Prostate gland (tissue), 2 donors: ENCODE measurements around the gene CFD.

Source experiments
- POLR2A ChIP-seq: fragments of 450-650 bp; IDR thresholded peaks from one replicate; pipeline ENCODE4 v1.6.1; 2016; ENCODE audit warnings: antibody characterized with exemption, mild to moderate bottlenecking
- TF ChIP-seq, protein P1 (sequence below), 4 experiments: fragments of 200-600 bp in 2 of 4; fragments of 450-650 bp in 2 of 4; sonication (generic) in 2 of 4; IDR thresholded peaks; 1 replicate in 3 of 4; 2 replicates in 1 of 4; pipeline ENCODE4 v1.5.1; 2016 to 2019; ENCODE audit warnings: antibody characterized with exemption in 4 of 4, mild to moderate bottlenecking in 2 of 4, moderate library complexity in 2 of 4

DNA sequence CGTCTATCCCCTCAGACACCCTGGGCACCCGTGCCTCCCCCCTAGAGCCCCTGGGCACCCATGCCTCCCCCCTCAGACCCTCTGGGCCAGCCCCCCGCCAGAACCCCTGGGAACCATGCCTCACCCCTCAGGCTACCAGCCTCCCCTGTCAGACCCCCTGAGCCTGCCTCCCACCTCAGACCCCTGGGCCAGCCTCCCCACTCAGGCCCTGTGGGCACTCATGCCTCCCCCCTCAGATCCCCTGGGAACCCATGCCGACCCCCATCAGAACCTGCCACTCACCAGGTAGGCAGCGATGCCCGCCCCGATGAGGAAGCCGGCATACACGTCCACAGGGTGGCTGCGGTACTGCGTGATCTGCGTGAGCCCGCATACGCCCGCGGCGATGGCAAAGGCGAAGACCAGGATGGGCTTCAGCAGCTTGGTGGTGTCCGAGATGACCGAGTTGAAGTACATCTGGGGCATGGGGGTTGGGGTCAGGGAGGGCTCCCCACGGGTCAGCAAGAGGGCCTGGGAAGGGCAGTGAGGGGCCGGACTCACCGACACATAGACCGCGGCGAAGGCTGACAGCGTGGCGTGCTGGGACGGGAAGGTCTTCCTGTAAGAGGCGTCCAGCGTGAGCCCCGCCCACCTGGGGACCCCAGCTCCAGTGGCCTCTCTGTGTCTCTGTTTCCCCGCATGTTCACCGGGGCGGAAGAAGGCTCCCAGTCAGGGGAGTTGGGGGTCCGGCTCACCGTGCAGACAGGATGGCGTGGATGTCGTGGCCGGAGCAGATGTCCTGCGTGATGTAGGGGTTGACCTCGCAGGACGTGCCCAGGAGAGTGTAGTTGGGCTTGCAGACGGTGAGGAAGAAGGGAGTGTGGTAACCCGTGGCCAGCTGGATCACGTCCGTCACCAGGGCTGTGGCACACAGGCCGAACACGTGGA, 45.0 kb upstream of the CFD start:
- TF ChIP-seq, protein P1, sequence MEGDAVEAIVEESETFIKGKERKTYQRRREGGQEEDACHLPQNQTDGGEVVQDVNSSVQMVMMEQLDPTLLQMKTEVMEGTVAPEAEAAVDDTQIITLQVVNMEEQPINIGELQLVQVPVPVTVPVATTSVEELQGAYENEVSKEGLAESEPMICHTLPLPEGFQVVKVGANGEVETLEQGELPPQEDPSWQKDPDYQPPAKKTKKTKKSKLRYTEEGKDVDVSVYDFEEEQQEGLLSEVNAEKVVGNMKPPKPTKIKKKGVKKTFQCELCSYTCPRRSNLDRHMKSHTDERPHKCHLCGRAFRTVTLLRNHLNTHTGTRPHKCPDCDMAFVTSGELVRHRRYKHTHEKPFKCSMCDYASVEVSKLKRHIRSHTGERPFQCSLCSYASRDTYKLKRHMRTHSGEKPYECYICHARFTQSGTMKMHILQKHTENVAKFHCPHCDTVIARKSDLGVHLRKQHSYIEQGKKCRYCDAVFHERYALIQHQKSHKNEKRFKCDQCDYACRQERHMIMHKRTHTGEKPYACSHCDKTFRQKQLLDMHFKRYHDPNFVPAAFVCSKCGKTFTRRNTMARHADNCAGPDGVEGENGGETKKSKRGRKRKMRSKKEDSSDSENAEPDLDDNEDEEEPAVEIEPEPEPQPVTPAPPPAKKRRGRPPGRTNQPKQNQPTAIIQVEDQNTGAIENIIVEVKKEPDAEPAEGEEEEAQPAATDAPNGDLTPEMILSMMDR (IDR thresholded peaks at IDR 0.05): no peak
- no peak for TF ChIP-seq POLR2A
